Measurements from ENCODE around the gene EXOC5.

DNA sequence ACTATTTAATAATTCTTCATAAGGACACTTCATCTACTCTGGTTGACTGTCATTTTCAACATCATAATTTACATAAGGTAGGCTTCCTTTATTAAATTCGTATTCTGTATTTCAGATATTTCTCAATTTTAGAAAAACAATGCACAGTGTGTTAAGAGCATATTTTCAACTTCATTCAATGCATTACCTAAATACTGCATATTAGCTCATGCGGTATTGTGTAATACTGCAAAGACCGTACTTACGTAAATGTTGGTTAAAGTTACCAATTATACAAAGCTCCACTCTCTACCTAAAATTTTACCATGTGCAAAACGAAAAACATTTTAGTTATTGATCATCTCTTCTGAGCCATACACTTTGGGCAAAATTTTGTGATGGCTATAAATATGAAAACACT is 62.8 kb downstream of the EXOC5 start:
- TF ChIP-seq, protein P1, sequence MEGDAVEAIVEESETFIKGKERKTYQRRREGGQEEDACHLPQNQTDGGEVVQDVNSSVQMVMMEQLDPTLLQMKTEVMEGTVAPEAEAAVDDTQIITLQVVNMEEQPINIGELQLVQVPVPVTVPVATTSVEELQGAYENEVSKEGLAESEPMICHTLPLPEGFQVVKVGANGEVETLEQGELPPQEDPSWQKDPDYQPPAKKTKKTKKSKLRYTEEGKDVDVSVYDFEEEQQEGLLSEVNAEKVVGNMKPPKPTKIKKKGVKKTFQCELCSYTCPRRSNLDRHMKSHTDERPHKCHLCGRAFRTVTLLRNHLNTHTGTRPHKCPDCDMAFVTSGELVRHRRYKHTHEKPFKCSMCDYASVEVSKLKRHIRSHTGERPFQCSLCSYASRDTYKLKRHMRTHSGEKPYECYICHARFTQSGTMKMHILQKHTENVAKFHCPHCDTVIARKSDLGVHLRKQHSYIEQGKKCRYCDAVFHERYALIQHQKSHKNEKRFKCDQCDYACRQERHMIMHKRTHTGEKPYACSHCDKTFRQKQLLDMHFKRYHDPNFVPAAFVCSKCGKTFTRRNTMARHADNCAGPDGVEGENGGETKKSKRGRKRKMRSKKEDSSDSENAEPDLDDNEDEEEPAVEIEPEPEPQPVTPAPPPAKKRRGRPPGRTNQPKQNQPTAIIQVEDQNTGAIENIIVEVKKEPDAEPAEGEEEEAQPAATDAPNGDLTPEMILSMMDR (IDR thresholded peaks at IDR 0.05) = no peak
- TF ChIP-seq POLR2A (IDR thresholded peaks at IDR 0.05) (no peak), POLR2AphosphoS5 (IDR thresholded peaks at IDR 0.05) (no peak)
